Middle frontal gyrus (tissue), 1 donor: ENCODE results near the gene PRKG1.
"Not testable (repeated sequence)": the region's sequence is repeated elsewhere in the genome, so short reads cannot be mapped to it uniquely, and the experiment has no call there.

Source experiments
- DNase-seq: peaks from one replicate; pipeline ENCODE4 v3.0.0-alpha.2; 2015; ENCODE audit warnings: low spot score; ENCODE audit errors: extremely low spot score

Gene PRKG1

DNA sequence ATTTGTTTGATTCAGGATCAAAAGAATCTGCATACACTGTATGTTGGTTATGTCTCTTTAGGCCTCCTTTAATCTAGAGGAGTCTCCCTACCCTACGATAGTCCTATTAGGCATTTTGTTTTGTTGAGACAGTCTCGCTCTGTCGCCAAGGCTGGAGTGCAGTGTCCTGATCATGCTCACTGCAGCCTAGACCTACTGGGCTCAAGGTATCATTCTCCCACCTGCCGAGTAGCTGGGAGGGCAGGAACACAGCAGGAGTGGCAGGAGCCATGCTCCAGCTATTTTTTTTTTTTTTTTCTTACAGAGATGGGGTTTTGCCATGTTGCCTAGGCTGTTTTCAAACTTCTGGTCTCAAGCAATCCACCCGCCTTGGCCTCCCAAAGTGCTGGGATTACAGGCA lies 1116.8 kb downstream of the PRKG1 start:
- DNase-seq, result no peak

DNA sequence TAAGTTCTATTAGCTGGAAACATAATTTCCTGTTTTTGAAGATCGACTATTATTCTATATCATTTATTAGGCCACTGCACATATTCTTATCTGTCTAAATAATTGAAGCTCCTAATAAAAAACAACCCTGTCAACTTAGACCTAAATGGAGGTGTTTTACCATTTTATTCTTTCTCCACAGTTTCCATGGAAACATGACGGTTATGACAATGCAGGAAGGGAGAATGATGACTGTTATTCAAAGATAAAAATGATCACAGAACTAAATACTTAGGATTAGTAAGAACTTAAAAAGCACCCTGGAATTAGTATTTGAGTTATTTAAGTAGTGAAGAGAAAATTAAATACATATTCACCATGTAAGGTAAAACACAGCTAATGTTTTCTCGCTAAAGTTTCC lies 1119.9 kb downstream of the PRKG1 start:
- no peak for DNase-seq

DNA sequence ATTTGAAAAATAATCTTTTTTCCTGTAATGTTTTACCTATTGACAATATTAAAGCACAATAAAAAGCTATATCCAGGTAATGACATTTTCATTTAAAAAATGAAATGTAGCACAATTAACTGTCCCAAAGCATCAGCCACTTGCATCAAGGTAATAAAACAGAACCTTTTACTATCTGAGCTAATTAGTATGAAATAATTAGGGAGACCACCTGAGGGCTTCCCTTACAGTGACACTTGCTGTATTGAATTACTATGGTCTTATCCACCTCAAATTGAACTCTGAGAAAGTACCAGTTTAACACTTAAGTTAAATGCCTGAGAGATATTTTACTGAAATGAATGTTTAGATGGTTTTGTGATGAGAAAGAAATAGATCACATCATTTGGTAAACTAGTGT lies 1120.4 kb downstream of the PRKG1 start:
- no peak for DNase-seq

DNA sequence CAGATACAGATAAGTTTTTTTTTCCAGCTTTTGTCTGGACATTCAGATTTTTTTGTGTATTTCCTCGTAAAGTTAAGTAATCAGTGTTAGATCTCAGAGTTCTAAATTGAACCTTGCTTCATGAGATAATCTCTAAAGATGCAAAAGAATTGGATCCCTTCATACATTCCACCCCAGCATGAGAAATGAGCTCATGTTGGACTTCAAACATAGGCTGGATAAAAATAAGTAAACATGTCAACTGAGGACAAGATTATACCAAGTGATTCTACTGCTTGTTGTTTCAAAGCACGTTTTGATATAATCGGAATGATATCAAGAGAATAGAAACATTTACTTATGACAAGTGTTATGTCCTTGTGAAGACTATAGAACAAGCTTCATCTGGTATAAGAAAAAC lies 1122.8 kb downstream of the PRKG1 start:
- no peak for DNase-seq

DNA sequence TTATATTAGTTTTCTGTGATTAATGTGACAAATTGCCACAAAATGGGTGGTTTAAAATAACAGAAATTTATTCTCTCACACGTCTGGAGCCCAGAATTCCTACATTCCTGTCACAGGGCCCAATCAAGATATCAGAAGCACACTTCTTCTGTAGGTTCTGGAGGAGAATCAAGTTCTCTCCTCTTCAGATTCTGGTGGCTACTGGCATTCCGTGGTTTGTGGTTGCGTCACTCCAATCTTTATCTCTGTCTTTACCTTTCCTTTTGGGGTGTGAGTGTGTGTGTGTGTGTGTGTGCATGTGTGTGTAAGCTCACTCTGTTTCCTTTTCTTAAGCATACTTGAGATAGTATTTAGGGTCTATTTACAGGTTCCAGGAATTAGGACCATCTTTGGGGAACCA lies 1124.3 kb downstream of the PRKG1 start:
- no peak for DNase-seq

DNA sequence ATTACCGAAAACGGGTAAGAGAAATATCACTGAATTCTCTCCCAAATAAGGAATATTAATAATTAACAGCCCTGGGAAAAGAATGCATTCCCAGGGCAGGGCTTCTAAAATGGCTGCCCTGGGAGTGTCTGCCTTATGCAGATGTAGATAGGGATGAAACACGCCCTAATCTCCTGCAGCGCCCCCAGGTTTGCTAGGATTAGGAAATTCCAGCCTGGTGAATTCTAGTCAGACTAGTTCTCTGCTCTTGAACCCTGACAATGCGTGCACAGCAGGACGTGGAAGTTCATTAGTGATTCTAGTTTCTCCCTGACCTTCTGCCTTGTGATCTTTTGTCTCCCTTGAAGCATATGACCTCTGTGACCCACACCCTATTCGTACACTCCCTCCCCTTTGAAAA lies 1130.6 kb downstream of the PRKG1 start:
- not testable (repeated sequence) for DNase-seq

DNA sequence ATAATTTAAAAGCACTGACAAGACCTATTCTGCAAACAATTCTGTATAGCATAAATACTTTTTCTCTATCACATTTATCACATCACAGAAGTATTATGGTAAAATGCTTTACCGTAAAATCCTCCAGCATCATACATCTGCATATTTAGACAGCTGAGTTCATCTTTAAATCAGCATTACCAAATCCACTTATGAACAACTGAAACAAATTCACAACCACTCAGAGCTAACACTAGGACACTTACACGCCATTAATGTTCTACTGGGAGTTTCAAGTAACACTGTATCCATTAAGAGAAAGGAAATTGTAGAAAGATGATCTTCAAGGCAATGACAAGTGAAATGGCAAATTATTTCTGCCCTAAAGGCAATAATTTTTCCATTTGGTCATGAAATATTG lies 1134.1 kb downstream of the PRKG1 start:
- no peak for DNase-seq

DNA sequence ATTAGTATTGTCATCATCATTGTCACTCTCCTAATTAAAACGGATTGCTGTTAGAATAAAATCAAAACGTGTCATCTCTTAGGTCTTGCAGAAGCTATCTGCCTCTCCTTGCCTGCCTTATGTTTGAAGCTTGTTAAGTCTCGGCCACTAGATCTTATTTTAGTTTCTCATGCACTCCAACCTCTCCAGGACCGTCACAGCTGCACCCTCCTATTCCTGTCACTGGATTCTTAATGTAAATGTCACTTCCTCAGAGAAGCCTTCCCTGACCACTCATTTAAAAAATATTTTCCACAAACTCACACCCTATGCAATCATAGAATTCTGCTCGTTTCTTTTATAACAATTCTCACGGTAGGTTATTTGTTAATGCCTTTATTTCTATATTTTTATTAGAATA lies 1135.9 kb downstream of the PRKG1 start:
- no peak for DNase-seq

DNA sequence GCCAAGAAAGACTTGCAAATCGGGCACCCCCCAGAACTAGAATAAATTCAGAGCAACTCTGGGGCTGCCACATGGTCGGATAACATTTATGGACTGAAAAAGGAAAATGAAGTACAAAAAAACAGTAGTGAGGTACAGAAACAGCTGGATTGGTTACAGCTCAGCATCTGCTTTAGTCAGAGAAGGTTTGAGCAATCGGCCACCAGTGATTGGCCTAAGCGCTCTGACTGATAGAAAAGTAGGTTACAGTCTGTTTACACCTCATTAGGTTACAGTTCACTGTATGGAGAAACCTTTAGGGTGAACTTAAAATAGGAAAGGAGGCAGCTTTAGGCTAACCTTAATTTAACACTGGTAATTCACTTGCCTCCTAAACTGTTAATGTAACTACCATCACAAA lies 1137.8 kb downstream of the PRKG1 start:
- no peak for DNase-seq

DNA sequence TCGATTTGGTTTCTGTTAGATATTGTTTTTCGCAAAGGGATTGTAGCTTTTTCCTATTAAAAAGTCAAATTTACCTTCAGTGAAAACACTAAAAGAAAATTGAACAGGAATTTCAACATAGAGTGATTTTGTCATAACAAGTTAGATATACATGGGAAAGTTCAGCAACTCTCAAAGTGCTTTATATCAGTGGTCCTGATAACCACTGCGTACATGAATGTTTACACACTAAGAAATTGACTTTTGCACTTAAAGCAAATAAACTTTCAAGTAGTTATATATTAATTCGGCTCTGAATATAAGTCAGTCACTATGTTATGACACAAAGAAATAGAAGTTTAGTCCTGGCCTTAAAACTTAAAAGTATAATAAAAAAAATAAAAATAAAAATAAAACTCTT lies 1138.5 kb downstream of the PRKG1 start:
- DNase-seq, result no peak

DNA sequence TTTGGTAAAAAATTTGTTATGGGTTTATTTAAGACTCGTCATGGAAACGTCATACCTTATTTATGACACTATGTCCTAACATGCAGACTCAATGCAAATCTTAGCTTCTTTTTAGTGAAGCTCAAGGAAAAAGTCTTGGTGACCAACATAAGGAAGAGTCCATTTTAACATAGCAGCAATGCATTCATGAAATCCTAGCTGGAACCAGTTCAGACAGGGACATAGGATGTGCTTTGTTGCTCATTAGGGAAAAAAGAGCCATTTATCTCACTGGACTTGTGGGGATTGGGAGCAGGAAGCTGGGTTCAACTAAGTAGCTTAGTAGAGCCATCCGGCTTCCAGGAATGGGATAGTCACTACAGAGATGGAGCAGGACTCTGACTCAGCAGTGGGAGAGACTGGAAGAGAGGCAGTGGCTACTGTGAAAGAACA lies 1139.0 kb downstream of the PRKG1 start:
- no peak for DNase-seq

DNA sequence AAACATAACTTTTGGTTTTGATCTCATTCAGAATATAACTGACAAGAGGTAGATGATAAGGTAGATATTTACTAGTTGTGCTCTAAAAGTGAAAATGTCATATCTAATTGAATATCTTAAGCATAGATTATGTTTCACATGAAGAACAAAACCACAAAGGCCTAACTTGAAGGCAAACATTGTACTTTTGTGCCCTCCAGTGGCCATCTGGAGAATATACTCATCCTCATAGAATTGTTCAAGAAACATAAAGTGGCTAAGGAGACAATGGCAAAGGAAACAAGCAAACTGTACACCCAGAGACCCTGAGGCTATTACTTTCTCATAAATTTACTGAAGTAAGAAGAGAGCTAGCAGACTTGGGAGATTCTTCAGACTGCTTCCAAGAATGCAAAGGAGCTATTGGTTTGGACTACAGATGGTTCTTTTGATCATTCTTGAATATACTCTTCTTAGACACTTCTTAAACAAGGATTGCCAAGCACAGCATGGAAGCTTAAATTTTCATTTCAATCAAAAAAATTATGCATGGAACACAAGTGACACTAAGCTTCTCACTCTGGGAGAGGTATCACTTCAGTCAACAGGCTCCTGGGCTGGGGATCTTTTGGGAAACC lies 1141.6 kb downstream of the PRKG1 start:
- peak; percentile 71 for DNase-seq

DNA sequence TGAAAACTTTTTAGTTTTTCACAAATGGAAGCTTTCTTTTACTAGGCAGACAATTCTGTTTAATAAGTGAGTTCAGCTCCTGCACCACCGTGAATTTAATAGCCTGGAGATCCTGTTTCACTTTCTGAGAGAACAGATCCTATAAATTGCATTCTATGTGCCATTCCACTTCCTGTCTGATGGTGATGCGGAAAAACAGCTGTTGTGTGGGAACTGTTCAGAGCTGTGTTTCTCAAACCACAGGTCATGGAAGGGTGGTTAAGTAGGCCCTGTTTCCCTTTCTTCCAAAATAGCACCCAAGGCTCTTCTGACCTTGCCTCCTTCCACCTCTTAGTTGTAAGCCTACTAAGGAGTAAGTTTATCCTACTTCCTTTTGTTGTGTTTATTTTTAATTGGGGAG lies 1142.6 kb downstream of the PRKG1 start:
- DNase-seq, result no peak

DNA sequence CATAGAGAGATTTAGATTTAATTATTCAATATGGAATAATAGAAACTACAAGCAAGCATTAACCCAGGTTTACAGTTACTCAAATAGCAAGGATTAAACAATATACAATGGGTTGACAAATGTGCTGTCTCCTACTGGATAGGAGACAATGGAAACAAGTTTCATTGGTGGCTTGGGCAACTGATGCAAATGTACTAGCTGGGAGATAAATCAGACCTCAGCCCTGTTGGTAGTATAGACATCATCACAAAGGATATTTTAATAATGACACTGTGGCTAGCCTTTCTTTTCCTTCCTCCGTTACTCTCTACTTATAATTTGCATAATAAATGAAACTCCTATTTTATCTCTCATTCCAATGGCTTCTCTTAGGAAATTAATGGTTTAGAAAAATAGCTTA lies 1143.2 kb downstream of the PRKG1 start:
- DNase-seq, result no peak

DNA sequence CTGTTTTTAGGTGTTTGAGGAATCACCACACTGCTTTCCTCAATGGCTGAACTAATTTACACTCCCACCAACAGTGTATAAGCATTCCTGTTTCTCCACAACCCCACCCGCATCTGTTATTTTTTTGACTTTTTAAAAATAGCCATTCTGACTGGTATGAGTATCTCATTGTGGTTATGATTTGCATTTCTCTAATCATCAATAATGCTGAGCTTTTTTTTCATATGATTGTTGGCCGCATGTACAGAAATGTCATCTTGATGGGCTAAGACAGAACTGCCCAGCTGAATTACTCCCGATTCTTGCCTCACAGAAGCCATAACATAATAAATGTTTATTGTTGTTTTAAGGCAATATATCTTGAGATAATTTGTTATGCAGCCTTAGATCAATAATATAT lies 1146.7 kb downstream of the PRKG1 start:
- DNase-seq, result no peak

DNA sequence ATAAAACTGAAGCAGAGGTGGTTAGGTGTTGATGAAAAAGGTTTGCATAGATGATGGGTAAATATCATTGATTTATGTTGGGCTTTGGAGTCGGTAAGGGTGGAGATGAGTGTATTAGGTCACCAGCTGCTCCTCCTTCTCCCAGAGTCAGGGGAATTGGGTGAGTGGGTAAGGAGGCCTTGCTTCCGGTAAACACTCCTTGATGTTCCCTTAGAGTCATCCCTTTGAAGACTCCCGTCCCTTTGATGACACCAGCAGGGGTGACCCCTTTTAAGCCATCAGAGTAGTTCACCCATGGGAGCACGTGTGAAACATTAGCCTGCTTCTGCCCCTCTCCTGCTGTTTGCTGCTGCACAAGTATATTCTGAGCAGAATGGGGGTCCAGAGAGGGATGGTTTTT lies 1147.6 kb downstream of the PRKG1 start:
- no peak for DNase-seq

DNA sequence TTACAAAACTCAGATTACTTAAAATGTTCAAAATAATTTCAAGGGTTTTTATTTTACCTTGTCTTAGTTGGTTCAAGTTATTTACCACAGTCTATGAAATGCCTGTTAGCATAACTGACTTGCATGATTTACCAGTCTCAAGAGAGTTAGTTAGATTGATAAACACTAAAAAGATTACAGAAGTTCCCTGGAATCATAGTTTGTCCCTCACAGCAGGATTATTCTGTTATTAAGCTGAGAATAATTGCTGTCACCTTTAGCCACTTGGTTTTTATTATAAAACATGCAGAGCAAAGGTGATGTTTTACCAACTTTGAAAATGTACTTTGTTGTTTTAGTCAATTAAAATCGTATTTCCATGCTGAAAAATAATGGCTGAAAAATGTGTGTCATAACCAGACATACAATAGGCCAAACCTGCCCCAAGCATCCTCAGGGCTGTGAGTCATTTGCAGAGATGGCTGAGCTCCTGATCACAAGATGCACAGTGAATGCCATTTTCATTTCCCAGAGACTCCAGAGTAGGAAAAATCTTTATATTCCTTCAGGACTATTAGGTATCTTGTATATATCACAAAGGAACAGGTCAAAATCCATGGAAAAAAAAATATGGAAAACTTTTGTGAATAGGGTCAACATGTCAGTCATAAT lies 1152.0 kb downstream of the PRKG1 start:
- no peak for DNase-seq

DNA sequence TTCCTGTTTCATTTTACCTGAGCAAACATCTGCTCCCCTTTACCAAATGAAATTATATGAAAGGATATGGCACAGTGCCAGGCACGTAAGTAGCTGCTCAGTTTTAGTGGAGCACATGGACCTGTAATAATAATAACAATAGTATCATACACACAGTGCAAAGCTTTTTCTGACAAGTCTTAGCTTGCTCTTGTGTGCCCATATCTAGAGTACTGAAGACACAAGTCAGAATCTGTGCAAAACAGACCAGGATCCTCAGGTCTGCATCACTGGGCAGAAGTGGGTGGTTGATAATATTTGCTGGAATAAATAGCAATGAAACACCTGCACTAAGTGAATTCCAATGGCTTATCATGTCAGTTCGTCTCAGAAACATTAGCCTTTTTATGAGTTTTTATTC lies 1154.3 kb downstream of the PRKG1 start:
- no peak for DNase-seq

DNA sequence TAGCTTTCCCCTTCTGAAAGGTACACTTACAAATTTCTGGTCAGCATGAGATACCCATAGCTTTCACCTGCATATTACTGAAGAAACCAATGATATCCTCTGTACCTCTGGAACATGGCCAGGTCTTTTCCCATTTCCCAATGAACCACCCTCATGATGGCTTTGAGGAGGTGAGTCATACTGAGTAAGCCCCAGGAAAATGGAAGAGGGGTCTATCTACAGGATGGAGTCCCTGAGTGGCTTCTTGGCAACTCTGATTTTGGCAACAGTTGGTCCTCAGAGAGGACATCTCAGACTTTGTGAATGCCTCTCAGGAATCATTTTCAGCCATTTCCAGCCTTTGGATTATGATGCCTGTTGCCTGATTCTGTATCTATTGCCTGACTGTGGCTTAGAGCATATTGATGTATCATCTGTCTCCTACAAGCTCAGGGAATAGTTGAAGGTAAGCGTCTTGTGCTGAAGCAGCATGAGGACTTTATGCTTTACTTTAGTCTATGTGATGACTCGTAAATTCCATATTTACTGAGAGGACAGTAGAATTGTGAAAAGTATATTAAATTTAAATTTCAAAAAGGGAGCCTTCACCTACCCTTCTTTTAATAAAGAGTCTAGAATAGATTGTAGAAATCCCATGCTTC lies 1155.1 kb downstream of the PRKG1 start:
- DNase-seq, result no peak

DNA sequence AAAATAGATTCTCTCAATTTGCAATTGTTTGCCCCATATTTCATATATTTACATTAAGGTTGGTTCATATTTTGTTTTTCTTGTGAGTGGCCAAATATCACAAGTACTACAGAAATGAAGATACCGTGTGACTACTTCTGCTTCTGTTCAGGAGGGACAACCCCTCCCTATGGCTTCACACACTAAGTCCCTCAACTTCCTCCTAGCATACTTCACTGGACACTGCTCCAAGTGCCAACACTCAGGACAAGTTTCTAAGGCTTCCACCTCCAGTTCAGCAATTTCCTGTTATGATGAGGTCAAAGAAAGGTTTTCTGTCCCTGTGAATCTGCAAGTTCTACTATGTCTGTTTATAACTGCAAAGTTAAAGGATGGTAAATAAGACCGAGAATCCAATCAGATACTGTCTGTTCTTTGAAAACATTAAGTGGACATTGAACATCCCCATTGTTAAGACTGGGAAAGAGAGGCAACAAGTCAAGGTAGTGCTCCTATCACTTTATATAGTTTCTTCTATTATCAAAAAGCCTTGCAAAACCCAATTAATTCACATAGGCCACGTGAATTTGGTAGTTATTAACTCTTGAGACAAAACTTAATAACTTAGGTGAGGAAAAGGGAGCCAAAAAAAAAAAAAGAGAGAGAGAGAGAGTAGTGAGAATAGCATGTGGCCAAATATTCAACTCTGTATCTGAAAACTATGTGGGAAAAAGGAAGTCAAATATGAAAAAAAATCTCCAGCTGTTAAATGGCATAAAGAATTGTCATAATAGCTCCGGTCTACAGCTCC lies 1158.5 kb downstream of the PRKG1 start:
- no peak for DNase-seq

DNA sequence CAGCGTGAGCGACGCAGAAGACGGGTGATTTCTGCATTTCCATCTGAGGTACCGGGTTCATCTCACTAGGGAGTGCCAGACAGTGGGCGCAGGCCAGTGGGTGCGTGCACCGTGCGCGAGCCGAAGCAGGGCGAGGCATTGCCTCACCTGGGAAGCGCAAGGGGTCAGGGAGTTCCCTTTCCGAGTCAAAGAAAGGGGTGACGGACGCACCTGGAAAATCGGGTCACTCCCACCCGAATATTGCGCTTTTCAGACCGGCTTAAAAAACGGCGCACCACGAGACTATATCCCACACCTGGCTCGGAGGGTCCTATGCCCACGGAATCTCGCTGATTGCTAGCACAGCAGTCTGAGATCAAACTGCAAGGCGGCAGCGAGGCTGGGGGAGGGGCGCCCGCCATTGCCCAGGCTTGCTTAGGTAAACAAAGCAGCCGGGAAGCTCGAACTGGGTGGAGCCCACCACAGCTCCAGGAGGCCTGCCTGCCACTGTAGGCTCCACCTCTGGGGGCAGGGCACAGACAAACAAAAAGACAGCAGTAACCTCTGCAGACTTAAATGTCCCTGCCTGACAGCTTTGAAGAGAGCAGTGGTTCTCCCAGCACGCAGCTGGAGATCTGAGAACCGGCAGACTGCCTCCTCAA lies 1159.2 kb downstream of the PRKG1 start:
- DNase-seq, result not testable (repeated sequence)

DNA sequence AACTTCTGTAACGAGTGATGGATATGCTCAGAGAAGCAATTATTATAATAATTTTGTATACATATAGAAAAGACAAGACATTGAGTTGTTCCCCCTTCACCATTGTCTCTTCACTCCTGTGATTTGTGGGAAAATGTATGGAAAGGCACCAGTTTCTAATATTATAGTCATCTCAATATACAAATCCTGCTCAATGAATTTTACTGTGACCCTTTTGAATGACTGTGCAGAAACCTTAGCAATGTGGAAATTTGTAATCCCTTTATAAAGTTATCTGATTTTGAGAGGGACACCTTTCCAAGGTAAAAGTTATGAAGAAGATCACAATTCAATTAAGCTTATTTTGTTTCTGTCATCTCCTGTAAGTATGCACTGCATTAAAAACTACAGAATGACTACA lies 1165.5 kb downstream of the PRKG1 start:
- DNase-seq, result no peak
